ENCODE measurements around the gene BCLAF1. TPM values are rescaled to one million over a fixed set of nuclear protein-coding genes. Genes with fewer than 3 reads are reported as not detected.
A peak's percentile ranks its signal among the peaks of the same experiment; 100 is the strongest.

The BCLAF1 gene
- total RNA-seq, 1 donor: 154 TPM

DNA sequence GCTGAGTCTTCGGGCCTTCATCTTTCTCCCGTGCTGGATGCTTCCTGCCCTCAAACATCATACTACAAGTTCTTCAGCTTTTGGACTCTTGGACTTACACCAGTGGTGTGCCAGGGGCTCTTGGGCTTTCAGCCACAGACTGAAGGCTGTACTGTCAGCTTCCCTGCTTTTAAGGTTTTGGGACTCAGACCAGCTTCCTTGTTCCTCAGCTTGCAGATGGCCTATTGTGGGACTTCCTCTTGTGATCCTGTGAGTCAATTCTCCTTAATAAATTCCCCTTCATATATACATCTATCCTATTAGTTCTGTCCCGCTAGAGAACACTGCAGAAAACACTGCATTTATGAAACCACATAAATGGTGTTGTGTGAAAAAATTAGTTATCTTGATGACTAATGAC is 13.9 kb upstream of the BCLAF1 start:
- no peak overlapping the region for H3K4me3 ChIP-seq (ENCODE audit: low read depth, low read length)
- DNase-seq (ENCODE audit: low read depth): no peak
- TF ChIP-seq, protein P1, sequence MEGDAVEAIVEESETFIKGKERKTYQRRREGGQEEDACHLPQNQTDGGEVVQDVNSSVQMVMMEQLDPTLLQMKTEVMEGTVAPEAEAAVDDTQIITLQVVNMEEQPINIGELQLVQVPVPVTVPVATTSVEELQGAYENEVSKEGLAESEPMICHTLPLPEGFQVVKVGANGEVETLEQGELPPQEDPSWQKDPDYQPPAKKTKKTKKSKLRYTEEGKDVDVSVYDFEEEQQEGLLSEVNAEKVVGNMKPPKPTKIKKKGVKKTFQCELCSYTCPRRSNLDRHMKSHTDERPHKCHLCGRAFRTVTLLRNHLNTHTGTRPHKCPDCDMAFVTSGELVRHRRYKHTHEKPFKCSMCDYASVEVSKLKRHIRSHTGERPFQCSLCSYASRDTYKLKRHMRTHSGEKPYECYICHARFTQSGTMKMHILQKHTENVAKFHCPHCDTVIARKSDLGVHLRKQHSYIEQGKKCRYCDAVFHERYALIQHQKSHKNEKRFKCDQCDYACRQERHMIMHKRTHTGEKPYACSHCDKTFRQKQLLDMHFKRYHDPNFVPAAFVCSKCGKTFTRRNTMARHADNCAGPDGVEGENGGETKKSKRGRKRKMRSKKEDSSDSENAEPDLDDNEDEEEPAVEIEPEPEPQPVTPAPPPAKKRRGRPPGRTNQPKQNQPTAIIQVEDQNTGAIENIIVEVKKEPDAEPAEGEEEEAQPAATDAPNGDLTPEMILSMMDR (IDR thresholded peaks at IDR 0.05; ENCODE audit: insufficient read depth, low read depth, low read length): no peak

DNA sequence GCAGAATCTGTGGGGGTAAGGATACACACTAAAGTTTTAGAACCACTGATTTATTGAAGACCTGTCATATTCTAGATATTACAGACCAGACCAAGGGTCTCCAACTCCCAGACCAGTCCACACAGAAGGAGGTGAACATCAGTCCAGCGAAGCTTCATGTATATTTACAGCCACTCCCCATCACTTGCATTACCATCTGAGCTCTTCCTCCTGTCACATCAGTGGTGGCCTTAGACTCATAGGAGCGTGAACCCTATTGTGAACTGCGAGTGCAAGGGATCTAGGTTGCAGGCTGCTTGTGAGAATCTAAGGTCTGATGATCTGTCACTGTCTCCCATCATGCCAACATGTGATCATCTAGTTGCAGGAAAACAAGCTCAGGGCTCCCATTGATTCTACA is 5.0 kb upstream of the BCLAF1 start:
- TF ChIP-seq, protein P1 (IDR thresholded peaks at IDR 0.05; ENCODE audit: insufficient read depth, low read depth, low read length): no peak
- no peak overlapping the region for H3K4me3 ChIP-seq (ENCODE audit: low read depth, low read length)

GRCh38 chr6:136290410-136291010 is 864 bp upstream of the BCLAF1 start:
- H3K4me3 ChIP-seq (ENCODE audit: low read depth, low read length): peak overlapping the region; percentile 86
- peak; percentile 91 for DNase-seq (ENCODE audit: low read depth)
- TF ChIP-seq, protein P1 (IDR thresholded peaks at IDR 0.05; ENCODE audit: insufficient read depth, low read depth, low read length): no peak

More for the DNA sequence above, 5.0 kb upstream of the BCLAF1 start:
- no peak for DNase-seq (ENCODE audit: low read depth)

DNA sequence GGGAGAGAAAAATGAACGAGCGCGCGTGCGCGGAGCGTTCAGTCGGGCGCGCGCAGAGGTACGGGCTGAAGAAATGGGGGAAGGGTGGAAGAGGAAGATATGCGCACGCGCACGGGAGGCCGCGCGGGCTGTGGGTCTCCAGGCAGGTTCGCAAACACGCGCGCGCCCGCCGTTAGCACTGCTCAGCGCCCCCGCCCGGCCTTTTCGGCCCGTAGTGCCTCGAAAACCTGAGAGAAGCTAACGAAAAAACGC is 393 bp downstream of the BCLAF1 start:
- peak overlapping the region; percentile 86 for H3K4me3 ChIP-seq (ENCODE audit: low read depth, low read length)
- TF ChIP-seq, protein P1 (IDR thresholded peaks at IDR 0.05; ENCODE audit: insufficient read depth, low read depth, low read length): no peak
- DNase-seq (ENCODE audit: low read depth): peak; percentile 91

- peak; percentile 93 for DNase-seq (ENCODE audit: low read depth)
- TF ChIP-seq, protein P1 (IDR thresholded peaks at IDR 0.05; ENCODE audit: insufficient read depth, low read depth, low read length): peak; percentile 29
- peak overlapping the region; percentile 86 for H3K4me3 ChIP-seq (ENCODE audit: low read depth, low read length)
Measured at GRCh38 chr6:136288566-136289326, 900 bp downstream of the BCLAF1 start.

DNA sequence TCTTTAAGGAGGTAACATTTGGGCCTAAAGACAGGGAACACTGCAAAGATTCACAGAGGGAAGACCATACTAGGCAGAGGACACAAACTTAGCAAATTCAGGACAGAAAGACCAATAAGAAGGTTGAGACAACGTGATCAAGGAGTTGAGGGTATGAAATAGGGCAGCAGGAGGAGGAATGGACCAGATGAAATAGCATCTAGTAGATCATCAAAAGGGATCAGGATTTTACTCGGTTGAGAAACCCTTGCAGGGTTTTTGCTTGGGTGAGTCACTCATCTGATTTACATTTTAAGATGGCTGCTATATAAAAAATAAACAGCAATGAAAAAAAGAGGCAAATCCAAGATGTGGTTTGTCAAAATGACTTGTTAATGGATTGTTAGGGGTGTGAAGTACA is 4.7 kb downstream of the BCLAF1 start:
- H3K4me3 ChIP-seq (ENCODE audit: low read depth, low read length): no peak overlapping the region
- TF ChIP-seq, protein P1 (IDR thresholded peaks at IDR 0.05; ENCODE audit: insufficient read depth, low read depth, low read length): no peak
- peak; percentile 68 for DNase-seq (ENCODE audit: low read depth)

Data from fibroblast of villous mesenchyme (primary cell).